Activated CD8-positive, alpha-beta memory T cell treated with anti-CD3 and anti-CD28 coated beads for 48 hours (primary cell): ENCODE data around the gene SUSD6.

Experiments used
- DNase-seq, 3 experiments: peaks; one replicate each; pipeline ENCODE4 v3.0.0-alpha.2; 2020; ENCODE audit warnings: low read depth in 2 of 3, low spot score in 2 of 3

The SUSD6 gene, protein sequence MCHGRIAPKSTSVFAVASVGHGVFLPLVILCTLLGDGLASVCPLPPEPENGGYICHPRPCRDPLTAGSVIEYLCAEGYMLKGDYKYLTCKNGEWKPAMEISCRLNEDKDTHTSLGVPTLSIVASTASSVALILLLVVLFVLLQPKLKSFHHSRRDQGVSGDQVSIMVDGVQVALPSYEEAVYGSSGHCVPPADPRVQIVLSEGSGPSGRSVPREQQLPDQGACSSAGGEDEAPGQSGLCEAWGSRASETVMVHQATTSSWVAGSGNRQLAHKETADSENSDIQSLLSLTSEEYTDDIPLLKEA

DNA sequence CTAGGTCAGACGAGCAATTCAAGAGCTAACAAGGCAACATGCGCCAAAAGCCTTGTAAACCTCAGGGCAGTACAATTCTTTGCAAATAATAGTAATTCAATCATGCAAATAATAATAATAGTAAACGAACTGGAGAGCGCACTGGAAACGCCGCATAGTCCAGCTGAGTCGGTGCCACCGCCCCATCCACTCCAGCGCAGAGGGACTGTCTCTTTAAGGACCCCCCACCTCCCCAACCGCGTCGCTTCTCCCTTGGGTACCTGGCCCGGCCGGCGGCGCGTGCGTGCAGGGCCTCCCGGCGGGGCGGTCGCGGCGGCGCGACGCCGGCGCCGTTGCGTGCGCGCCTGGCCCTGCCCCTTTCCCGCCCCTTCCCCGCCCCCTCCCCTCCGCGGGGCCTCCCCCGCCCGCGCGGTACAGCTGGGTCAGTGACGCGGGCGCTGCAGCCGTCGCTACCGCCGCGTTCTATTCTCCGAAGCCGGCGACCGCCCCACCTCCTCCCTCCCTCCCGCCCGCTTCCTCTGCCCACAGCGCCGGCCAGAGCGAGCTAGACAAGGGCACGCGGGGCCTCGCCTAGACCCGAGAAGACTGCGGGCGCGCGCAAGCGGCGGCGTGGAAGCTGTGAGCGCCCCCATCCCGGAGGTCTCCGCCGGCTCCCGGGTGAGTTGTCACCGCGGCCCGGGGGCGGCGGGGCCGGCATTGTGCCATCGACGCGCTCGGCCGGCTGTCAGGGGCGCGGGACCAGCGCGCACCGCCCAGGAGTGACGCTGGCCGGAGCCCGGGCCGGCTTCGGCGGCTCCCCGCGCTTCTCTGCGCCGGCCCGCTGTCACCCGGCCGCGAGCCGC is at the start of gene SUSD6:
Gene SUSD6, plus strand, starts transcription at position 425 of the 842 bp plus-strand sequence. CDS start 46,997 bp downstream, outside the sequence.
- peak; percentile 67 to 89 (median 70) for DNase-seq

DNA sequence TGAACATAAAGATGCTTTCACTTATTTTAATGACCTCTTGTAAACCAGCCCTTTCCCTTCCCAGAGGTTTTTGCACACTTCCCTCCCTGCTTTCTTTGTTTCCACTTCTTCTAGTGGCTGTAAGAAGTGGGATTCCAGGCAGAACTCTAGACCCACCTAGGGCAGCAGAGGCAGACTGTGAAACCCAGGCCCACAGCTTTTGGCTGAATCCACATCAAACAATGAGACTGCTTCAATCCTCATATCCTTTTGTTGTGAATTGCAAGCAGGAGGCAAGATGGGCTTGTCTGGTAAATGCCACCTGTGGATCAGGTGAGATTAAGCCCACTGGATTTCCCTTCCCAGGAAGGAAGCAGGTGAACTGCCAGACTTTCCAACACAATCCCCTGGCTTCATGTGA is 49.5 kb upstream of the SUSD6 start:
- no peak for DNase-seq

DNA sequence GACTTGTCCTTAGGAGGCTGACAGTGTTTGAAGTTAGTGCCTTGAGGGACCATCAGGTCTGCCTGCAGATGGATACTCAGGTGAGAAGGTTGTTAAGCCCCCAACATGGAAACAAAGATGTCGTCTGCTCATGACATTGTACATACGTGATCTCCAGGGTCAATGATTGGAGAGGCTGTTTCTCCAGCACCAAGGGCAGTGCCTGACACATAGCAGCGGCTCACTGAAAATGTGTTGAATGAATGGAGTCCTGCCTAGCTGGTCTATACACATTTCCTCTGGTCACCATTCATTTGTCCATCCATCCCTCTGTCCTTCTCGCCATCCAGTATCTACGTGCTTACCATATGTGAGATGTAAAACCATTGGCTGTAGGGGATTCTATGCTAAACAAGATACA is 43.8 kb upstream of the SUSD6 start:
- DNase-seq, result no peak

DNA sequence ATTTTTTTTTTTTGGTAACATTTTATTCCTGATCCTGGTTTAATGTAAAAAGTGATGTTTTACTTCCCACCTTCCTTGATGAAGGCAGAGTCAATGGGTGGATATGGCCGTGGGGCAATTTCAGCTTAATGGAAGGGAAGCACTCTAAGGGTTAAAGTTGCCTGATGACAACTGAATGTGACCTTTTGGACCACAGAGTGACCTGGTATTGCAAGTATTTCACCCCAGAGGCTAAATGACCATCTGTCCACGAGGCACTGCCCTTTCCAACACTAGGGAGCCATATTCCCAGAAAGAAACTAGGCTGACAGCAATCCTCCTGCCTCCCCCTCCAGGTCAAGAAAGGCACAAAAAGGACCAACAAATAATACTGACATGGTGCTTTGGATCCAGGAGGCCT is 41.5 kb upstream of the SUSD6 start:
- no peak for DNase-seq

DNA sequence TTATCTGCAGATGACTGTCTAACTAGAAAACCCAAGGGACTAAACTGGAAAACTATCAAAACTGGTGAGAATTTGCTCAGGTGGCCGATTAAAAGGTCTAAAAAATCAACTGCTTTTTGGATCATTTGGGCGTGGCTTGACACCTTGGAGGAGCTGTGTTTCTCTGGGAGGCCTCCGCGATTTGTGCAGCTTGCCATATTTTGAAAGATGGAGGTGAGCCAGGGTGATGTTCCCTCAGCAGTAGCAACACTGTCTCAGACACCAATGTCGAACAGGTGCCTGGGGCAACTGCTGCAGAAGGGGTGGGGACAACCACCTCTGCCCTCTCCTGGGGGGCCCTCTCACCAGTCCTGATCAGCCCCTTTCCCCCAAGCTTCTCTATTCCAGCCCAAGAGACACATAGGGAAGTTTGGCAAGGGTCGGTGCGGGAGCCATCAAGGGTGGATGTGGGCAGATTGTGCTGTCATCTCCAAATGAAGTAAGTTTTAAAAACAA is 40.5 kb upstream of the SUSD6 start:
- DNase-seq, result no peak

DNA sequence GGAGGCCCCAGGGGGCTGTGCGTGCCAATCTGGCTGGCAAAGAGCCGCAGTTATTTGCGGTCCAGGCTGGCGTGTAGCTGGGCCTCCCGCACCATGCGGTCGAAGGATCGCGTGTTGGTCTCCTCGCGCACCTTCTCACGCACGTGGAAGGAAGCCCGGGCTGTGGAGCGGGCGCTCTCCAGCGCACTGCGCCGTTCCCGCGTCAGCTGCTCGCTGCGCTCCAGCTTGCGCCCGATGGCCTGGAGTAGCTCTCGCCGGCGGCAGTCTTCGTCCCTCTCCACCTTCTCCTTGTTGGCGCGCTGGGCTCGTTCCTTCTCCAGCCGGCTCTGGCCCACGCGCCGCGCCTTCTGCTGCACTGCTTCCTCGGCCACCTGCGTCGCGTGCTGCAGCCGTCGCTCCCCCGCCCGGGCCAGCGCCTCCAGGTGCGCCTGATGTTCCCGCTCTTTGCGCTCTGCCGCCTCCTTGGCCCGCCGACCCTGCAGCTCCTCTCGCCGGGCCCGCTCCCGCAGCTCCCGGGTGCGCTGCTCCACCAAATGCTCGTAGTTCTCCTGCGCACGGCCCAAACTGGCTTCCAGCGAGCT is 39.9 kb upstream of the SUSD6 start:
- DNase-seq, result no peak

DNA sequence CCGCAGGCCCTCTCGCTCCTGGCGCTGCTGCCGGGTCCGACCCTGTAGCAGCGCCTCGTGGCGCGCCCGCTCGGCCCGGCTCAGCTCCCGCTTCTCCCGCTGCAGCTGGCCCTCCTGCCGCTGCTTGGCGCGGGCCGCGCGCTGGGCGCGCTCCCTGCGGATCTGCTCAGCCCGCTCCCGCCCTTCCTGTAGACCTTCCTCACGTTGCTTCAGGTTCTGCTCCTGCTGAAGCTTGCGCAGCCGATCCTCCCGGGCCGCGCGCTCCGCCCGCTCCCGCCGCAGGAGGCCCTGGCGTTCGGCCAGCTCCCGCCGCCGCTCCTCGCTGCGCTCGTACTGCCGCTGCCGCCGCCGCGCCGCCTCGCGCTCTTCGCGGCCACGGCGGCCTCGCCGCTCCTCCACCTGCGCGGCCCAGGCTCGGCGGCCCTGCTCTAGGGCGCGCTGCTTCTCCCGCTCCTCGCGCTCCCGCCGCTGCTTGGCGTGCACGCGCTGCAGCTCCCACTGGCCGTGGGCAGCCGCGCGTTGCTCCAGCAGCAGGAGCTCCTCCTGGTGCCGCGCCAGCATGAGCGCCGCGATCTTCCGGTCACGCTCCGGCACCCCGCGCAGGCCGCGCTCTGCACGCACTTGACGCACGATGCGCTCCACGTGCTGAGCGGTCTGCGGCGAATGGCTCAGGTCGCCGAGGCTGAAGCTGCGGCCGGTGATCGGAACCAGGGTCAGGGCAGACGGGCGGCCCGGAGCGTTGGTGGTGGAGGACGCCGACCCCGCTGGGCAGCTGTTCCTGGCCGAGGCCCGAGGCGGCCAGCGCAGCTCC is 39.2 kb upstream of the SUSD6 start:
- no peak for DNase-seq

DNA sequence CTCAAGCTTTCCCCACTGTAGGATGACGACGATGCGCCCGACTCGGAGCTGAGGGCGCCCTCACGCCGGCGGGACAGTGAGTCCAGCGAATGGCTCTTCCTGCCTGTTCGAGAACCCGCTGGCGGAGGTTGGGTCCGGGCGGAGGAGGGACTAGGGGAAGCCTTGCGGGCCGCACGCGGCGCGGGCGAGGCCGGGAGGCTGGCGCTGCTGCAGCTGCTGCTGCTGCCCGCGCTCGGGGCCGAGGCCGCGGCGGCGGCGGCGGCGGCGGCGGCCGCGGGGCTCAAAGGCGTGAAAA is 38.6 kb upstream of the SUSD6 start:
- DNase-seq, result no peak

DNA sequence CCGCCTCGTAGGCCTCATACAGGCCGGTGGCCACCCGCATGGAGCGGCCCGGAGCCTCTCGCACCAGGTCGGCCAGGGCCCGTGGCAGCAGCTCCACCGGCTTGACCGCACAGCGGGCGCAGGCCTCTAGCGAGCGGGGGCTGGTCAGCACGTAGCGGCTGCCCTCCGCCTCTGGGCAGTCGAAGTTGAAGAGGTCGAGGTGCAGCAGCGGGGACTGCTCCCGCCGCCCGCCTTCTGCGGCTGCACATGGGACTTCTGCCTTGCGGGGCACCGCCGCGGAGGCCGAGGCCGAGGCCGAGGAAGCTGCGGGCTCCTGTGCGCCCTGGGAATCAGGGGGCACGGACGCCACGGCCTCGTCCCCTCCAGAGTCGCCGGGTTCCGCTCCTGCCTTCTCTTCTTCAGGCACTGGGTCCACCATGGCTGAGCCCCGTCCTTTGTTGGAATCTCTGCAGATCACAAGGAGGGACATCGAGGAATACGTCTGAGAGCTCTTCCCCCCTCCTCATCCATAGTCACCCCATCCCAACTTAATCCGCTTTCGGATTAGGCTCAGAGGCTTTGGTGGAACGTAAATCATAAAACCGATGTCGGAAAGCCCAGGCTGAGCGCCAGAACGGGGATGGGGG is 38.1 kb upstream of the SUSD6 start:
- DNase-seq, result no peak

DNA sequence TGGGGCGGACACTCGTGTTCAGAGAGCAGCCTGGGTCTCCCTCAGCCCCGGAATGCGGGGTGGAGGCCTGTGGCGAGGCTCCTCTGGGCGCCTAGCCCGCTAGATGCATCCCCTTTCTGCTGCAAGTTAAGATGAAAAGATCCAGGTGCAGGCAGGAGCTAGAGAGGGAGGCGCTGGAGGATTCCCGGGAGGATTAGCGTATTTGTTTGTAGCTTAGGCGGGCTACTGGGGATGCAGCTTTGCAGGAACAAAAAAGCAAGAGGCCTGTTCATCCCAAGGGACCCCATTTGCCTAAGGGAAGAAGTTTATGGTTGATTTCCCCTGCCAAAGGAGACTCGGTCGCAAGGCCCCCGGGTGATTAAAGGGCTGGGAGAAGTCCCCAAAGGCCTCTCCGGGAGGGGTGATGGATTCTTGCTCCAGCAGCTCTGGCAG is 37.5 kb upstream of the SUSD6 start:
- DNase-seq, result no peak

DNA sequence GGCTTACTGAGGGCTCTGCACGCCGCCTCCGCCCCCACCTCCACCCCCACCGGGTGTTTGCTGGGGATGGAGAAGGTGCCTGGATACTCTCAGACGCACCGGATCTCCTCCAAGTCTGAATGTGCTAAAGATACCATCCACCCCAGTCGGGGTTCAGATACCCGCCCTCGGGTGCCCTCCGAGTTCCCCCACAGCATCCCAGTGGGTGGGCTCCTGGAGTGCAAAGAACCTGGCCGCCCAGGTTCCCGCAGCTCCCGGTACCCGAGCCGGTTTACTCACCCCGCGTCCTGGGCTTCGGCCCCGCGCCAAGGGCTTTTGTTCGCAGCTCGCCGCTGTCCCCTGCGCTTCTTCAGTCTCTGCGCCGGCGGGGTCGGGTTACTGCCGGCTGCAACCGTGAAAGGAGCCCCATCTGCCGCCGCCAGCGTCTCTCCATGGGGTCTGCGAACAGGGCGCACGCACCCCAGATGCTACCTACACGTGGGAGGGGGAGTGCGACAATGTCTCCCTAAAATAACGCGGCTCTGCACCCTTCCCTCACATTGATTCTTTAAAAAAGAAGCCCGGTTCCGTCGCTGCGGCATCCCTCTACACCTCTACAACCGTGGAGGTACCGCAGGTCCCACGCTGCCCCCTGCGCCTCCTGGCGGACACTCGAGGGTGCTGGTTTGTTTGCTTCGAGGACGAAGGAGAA is 37.0 kb upstream of the SUSD6 start, which contains the start of gene CCDC177:
Gene CCDC177, minus strand, starts transcription at position 609 of the 691 bp plus-strand sequence. CDS start 1,249 bp downstream, outside the sequence.
- DNase-seq, result peak; percentile 31 to 52 (median 41)

DNA sequence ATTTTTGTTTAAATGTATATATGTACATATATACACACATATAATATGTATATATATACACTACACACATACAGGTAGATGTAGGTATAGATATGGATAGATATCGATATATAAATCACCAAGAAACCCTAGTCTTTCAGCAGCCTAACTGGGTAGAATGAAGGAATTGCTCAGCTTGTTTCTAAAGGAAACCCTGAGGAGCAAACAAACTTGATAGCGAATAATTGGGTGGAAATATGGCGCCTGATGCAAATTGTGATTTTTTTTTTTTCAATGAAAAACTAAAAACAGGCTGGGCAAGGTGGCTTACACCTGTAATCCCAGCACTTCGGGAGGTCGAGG is 36.5 kb upstream of the SUSD6 start:
- no peak for DNase-seq

DNA sequence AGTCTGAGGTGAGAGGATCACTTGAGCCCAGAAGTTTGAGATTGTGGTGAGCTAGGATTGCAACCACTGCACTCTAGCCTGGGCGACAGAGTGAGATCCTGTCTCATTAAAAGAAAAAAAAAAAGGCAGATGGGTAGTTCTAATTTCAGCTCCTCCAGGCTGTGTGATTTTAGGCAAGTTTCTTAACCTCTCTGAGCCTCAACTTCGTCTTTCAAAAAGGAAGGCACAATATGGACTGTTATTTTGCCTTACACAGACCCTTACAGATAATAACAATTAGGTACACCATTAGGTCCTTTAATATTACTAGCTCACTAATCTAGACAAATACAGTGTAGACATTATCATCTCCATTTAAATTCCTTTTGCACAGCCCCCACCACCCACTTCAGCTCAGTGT is 31.9 kb upstream of the SUSD6 start:
- DNase-seq, result no peak

DNA sequence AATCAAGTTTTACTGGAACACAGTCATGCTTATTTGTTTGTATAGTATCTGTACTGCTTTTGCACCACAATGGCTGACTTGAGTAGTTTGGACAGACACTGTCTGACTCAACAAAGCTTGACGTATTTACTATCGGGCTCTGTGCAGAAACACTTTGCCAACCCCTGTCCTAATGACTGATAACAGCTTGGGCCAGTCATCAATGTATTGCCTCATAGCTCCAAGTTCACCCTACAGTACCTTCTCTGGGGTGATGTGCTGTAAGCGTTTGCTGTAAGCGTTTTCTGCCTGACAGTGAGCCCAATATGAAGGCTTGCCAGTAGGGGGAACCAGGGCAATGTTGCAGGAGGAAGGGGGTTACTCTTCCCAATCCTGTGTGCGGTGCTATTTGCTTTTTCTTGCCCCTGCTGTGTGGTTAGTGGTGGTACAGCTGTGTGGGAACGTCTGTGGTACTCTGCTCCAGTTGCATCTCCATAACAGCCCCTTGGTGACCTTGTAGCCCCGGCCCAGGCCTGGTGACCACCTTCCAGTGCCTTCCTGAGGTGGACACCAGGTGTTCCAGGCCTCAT is 31.3 kb upstream of the SUSD6 start:
- no peak for DNase-seq

DNA sequence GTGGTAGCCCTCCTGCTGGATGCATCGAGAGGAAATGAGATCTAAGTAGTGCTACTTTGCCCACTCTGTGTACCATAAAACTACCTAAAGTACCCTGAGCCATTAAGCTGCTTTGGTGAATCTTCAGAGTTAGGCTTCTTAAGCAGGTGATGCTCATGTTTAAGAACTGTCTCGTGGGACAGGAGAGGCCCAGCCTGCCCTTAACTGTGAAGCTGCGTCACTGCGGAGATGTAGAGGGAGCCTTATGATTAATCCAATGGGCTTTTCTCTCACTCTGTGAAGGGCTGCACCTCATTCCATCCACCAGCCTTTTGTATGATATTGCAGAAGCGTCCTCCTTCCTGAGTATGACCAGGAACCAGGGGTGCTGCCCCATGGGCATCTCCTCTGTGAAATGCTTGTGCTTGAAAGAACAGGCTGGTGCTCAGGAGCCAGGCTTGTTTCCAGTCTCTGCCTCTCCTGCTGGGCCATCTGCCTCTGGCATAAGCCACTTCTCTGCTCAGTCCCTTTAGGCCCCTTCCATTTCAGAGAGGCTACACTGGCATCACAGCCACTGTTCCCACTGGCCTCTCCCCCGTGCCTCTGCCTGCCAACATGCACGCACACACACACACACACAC is 30.0 kb upstream of the SUSD6 start:
- DNase-seq, result no peak

DNA sequence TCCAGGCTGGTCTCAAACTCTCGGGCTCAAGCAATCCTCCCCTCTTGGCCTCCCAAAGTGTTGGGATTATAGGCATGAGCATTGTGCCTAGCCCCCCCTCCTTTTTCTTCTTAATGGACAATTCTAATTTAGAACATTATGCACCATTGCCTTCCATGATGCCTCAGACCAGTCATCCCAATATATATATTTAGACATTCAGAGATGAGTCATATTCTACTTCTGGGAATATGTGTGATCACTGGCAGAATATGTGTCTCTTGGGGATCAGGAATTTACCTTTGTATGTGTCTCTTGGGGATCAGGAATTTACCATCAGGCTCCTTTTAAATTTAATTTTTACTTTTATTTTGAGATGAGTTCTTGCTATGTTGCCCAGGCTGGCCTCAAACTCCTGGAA is 29.2 kb upstream of the SUSD6 start:
- no peak for DNase-seq

DNA sequence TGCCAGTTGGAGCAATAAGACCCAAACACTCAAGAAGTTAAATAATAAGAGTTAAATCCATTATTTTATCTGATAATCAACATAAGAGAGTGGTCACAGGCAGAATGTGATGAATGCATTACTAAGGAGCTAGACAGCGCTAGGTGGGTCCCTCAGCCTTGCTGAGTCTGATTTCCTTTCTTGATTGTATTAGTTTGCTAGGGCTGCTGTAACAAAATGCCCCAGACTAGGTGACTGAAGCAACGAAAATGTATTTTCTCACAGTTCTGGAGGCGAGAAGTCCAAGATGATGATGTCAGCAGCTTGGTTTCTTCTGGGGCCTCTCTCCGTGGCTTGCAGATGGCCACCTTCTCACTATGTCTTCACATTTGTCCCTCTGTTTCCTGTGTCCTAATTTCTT is 28.6 kb upstream of the SUSD6 start:
- DNase-seq, result no peak

DNA sequence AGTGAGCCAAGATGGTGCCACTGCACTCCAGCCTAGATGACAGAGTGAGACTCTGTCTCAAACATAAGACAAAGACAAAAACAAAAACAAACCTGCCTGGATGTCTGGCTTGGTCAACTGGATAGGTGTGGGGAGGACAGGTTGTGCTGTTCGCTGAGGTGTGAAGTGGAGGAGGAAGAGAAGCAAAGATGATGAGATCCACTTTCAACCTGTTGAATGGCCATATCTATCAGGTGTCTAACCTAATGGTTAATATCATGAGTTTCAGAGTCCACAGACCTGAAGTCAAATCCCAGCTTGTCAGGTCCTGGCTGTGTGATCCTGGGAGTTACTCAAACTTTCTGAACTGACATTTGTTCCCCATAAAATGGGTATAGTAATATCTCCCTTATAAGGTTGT is 27.0 kb upstream of the SUSD6 start:
- no peak for DNase-seq

DNA sequence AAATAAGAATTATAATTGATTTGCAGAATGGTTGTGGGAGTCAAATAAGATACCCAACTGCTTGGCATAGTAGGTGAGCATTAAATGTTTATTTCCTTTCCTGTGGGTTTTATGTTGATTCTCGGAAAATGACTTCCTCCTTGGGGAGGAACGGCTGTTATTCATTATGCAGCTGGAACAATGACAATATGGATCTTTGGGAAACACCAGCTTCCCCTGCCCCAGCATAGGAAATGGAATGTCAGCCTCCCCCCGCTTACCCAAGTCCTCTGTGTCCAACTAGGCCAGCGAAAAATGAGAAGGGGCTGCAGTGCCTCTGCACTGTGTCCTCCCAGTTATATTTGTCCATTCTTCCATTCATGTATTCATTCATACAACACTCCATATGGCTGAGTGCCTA is 25.0 kb upstream of the SUSD6 start:
- no peak for DNase-seq
